ENCODE data around the gene DARS2. TPM values are rescaled to one million over a fixed set of nuclear protein-coding genes. Genes with fewer than 3 reads are reported as not detected.

DARS2 gene
- total and polyA plus RNA-seq, 10 of the 15 experiments (the other 5 are each of a cell fraction or from before 2014, with no cell fraction given) = 23.9 to 69.7 (median 37.3) TPM

DNA sequence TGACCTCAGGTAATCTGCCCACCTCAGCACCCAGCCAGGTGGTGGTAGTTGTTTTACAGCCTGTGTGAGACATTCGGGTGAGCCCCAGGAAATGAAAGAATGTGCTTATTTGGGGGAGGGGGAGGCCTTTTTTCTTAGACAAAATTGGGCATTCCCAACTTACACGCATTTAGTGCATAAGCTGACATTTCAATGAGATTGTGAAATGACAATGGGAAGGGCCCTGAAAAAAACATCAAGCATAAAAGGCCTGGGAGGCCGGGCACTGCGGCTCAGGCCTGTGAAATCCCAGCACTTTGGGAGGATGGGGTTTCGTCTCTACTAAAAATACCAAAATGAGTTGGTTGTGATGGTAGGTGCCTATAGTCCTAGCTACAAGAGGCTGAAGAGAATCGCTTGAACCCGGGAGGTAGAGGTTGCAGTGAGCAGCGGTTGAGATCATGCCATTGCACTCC, 38.3 kb downstream of the DARS2 start:
- ChIA-PET CTCF (interaction anchor here (2.0 to 3.9 kb wide), 2 partner anchors 38 to 432 kb away, joined by 4 to 15 read pairs; no protein-coding TSS in a partner anchor), POLR2A (interaction anchor here (0.7 kb wide), 3 partner anchors 11 to 18 kb away, joined by 3 read pairs; no protein-coding TSS in a partner anchor), SMC1A (ENCODE audit: uncharacterized antibody, unreplicated experiment) (interaction anchor here (1.2 to 1.7 kb wide), 2 partner anchors 24 to 33 kb away, joined by 3 to 5 read pairs; no protein-coding TSS in a partner anchor), RAD21 (ENCODE audit: unreplicated experiment) (interaction anchor here (1.2 kb wide), 1 partner anchor 355 kb away, joined by 3 read pairs; no protein-coding TSS in a partner anchor)
- in situ Hi-C loops (cut with MboI) = no loop called here
- intact Hi-C loops (cut with micrococcal nuclease; ENCODE audit: unreplicated experiment) = loop anchor here (10.0 kb wide), 2 partner anchors 142 to 352 kb away; no protein-coding TSS in a partner anchor
- H3K4me1 ChIP-seq (ENCODE audit: control insufficient read depth, insufficient read depth, low read length) = peaks cover 4% of the 10 kb centered on the region; the same call in 1 of the 2 replicates
- H3K79me2 ChIP-seq (ENCODE audit: control insufficient read depth, insufficient read depth, low read length) = peaks cover 38% of the 10 kb centered on the region
- no peak for FAIRE-seq
- no peaks in the 10 kb centered on the region for H3K27me3 ChIP-seq (replicated peaks in 1 of 2; ENCODE audit: control insufficient read depth in 2 of 2, insufficient read depth in 2 of 2, low read length in 1 of 2)
- H2AFZ ChIP-seq (ENCODE audit: control insufficient read depth, low read depth, low read length) = no peak overlapping the region
- H3K4me3 ChIP-seq = peak overlapping the region; percentile 81; the same call in 1 of the 2 replicates
- no TSS peak for BruUV-seq (replicated peaks)
- 18% methylated on average over 8 of the region's 8 CpGs for WGBS (ENCODE audit: insufficient coverage, insufficient replicate concordance, low lambda C conversion rate, missing lambda C conversion rate)
- H3K4me2 ChIP-seq (ENCODE audit: control insufficient read depth, insufficient read depth) = peak overlapping the region; percentile 34; the same call in 1 of the 2 replicates
- ATAC-seq = peak; percentile 9; the same call in 2 of the 3 replicates
- peaks cover 4 to 31% of the 10 kb centered on the region in 2 experiments for H3K36me3 ChIP-seq (ENCODE audit: control insufficient read depth in 2 of 2, insufficient read depth in 2 of 2, low read length in 1 of 2)
- no peak overlapping the region for H3K9ac ChIP-seq (ENCODE audit: control insufficient read depth, insufficient read depth, low read length)
- no peak for DNase-seq (ENCODE audit: low read depth, low spot score)
- no peaks in the 10 kb centered on the region for H4K20me1 ChIP-seq (ENCODE audit: control insufficient read depth, insufficient read depth)
- H3K27ac ChIP-seq (ENCODE audit: control insufficient read depth, insufficient read depth) = peak overlapping the region; percentile 25; the same call in 1 of the 2 replicates
- H3K9me3 ChIP-seq (replicated peaks; ENCODE audit: control insufficient read depth, insufficient read depth, low read length) = no peaks in the 10 kb centered on the region
- TF ChIP-seq POU2F2 (IDR thresholded peaks at IDR 0.05; ENCODE audit: borderline replicate concordance, low read depth, low read length) = no peak
- TF ChIP-seq PAX5 (IDR thresholded peaks at IDR 0.05; ENCODE audit: borderline replicate concordance, low read depth, low read length) = no peak
- TF ChIP-seq, protein P1, sequence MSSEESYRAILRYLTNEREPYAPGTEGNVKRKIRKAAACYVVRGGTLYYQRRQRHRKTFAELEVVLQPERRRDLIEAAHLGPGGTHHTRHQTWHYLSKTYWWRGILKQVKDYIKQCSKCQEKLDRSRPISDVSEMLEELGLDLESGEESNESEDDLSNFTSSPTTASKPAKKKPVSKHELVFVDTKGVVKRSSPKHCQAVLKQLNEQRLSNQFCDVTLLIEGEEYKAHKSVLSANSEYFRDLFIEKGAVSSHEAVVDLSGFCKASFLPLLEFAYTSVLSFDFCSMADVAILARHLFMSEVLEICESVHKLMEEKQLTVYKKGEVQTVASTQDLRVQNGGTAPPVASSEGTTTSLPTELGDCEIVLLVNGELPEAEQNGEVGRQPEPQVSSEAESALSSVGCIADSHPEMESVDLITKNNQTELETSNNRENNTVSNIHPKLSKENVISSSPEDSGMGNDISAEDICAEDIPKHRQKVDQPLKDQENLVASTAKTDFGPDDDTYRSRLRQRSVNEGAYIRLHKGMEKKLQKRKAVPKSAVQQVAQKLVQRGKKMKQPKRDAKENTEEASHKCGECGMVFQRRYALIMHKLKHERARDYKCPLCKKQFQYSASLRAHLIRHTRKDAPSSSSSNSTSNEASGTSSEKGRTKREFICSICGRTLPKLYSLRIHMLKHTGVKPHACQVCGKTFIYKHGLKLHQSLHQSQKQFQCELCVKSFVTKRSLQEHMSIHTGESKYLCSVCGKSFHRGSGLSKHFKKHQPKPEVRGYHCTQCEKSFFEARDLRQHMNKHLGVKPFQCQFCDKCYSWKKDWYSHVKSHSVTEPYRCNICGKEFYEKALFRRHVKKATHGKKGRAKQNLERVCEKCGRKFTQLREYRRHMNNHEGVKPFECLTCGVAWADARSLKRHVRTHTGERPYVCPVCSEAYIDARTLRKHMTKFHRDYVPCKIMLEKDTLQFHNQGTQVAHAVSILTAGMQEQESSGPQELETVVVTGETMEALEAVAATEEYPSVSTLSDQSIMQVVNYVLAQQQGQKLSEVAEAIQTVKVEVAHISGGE (CRISPR knock-in tag; IDR thresholded peaks at IDR 0.05) = no peak
- no peak for TF ChIP-seq IKZF2 (IDR thresholded peaks at IDR 0.05)
- TF ChIP-seq, protein P2, sequence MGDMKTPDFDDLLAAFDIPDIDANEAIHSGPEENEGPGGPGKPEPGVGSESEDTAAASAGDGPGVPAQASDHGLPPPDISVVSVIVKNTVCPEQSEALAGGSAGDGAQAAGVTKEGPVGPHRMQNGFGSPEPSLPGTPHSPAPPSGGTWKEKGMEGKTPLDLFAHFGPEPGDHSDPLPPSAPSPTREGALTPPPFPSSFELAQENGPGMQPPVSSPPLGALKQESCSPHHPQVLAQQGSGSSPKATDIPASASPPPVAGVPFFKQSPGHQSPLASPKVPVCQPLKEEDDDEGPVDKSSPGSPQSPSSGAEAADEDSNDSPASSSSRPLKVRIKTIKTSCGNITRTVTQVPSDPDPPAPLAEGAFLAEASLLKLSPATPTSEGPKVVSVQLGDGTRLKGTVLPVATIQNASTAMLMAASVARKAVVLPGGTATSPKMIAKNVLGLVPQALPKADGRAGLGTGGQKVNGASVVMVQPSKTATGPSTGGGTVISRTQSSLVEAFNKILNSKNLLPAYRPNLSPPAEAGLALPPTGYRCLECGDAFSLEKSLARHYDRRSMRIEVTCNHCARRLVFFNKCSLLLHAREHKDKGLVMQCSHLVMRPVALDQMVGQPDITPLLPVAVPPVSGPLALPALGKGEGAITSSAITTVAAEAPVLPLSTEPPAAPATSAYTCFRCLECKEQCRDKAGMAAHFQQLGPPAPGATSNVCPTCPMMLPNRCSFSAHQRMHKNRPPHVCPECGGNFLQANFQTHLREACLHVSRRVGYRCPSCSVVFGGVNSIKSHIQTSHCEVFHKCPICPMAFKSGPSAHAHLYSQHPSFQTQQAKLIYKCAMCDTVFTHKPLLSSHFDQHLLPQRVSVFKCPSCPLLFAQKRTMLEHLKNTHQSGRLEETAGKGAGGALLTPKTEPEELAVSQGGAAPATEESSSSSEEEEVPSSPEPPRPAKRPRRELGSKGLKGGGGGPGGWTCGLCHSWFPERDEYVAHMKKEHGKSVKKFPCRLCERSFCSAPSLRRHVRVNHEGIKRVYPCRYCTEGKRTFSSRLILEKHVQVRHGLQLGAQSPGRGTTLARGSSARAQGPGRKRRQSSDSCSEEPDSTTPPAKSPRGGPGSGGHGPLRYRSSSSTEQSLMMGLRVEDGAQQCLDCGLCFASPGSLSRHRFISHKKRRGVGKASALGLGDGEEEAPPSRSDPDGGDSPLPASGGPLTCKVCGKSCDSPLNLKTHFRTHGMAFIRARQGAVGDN (IDR thresholded peaks at IDR 0.05) = no peak
- no peak for TF ChIP-seq TARDBP (IDR thresholded peaks at IDR 0.05; ENCODE audit: borderline replicate concordance)
- 0 out of 2 replicates have a peak, but pooled peaks have one; percentile 74 for TF ChIP-seq ZBED1 (IDR thresholded peaks at IDR 0.05; ENCODE audit: borderline replicate concordance)
- TF ChIP-seq LARP7 (IDR thresholded peaks at IDR 0.05) = no peak
- no peak for TF ChIP-seq KLF5 (IDR thresholded peaks at IDR 0.05; ENCODE audit: partially characterized antibody)
- TF ChIP-seq BRCA1 (IDR thresholded peaks at IDR 0.05; ENCODE audit: low read depth, low read length) = no peak
- no peak for TF ChIP-seq ZNF622 (IDR thresholded peaks at IDR 0.05)
- TF ChIP-seq, protein P3, sequence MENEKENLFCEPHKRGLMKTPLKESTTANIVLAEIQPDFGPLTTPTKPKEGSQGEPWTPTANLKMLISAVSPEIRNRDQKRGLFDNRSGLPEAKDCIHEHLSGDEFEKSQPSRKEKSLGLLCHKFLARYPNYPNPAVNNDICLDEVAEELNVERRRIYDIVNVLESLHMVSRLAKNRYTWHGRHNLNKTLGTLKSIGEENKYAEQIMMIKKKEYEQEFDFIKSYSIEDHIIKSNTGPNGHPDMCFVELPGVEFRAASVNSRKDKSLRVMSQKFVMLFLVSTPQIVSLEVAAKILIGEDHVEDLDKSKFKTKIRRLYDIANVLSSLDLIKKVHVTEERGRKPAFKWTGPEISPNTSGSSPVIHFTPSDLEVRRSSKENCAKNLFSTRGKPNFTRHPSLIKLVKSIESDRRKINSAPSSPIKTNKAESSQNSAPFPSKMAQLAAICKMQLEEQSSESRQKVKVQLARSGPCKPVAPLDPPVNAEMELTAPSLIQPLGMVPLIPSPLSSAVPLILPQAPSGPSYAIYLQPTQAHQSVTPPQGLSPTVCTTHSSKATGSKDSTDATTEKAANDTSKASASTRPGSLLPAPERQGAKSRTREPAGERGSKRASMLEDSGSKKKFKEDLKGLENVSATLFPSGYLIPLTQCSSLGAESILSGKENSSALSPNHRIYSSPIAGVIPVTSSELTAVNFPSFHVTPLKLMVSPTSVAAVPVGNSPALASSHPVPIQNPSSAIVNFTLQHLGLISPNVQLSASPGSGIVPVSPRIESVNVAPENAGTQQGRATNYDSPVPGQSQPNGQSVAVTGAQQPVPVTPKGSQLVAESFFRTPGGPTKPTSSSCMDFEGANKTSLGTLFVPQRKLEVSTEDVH (IDR thresholded peaks at IDR 0.05; ENCODE audit: low read depth, partially characterized antibody) = no peak
- TF ChIP-seq CREB1 (IDR thresholded peaks at IDR 0.05; ENCODE audit: low read depth) = peak; percentile 39; the same call in 1 of the 2 replicates
- TF ChIP-seq EP300 (IDR thresholded peaks at IDR 0.05; ENCODE audit: borderline replicate concordance in 1 of 2, control insufficient read depth in 1 of 2, low read depth in 2 of 2, low read length in 2 of 2) = no peak

All from GM12878 (cell line).